Fibroblast of upper back skin (primary cell): Measurements from ENCODE around the gene NTNG1.

Experiments used
- DNase-seq: peaks from one replicate; pipeline ENCODE4 v3.0.0-alpha.2; 2013

NTNG1 gene

DNA sequence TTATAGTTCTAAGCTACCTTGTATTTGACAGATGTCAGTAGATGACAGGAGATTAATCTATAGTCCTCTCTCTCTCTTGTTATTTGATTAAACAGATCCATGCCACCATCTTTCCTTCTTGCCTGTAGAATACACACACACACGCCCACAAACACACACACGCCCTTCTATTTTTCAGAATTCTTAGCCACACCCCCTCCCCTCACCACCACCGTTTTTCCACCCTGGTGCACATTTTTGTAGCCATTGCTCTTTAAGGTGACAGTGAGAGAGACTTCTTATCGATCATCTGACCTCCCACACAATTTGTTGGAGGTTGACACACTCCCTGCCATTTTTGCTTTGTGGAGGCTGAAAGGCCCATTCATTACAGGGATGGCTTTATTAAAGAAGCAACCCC, 123.2 kb downstream of the NTNG1 start:
- DNase-seq: no peak

- DNase-seq: peak; percentile 23
These were observed 123.7 kb downstream of the NTNG1 start for GRCh38 chr1:107264561-107264960.

DNA sequence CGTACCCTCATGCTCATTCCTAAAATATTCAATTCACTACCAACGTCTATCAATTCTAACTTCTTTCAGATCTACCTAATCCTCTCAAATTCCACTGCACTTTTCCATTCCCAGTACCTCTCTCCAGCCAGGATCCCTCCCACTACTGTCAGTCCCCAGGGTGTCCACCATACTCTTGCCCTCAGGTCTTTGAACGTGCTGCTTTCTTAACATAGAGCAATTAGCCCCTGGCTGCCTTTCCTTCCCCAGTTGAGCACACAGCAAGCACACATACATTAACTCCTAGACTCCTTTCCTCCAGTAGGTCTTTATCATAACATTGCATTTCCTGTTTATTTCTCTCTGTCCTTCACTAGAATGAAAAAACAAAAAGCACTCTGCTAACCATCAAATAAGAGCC, 126.7 kb downstream of the NTNG1 start:
- DNase-seq: no peak

DNA sequence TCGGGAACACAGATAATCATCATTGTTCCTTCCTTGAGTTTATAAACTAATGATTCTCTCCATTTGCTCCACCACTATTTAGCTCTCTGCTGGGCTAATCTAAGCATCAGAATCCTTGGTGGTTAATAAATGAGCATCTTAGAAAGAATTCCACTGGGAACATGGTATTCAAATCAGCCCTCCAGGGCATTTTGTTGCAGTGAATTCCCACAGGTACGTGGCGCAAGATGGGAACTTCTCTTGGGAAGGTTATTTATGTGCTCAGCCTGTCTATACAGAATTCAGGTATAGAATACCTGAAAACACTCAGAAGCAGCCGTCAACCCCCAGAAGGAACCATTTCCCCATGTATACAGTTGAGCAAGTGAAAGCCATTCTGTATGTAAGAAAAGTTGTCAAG, 131.5 kb downstream of the NTNG1 start:
- no peak for DNase-seq

- no peak for DNase-seq
These were observed 132.7 kb downstream of the NTNG1 start for GRCh38 chr1:107273515-107273914.

GRCh38 chr1:107274227-107274626, 133.4 kb downstream of the NTNG1 start:
- no peak for DNase-seq

DNA sequence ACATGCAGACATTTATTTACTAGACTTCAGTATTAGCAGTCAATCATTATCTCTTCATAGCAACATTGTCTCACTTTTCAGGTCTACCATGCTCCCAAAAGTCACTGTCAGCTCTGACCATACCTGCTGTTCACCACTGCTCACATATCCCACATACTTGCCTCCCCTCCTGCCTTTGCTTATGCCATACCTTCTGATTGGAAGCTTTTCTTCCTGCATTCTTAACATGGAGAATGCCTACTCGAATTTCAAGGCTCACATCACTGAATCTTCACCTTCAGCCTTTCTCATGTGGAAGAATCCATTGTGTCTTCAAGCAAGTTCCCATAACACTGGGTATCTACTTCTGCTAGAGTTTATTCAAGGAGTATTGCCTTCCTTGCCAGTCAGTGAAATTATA, 135.4 kb downstream of the NTNG1 start:
- no peak for DNase-seq

GRCh38 chr1:107277022-107277421, 136.2 kb downstream of the NTNG1 start:
- peak; percentile 69 for DNase-seq

GRCh38 chr1:107286125-107286524, 145.3 kb downstream of the NTNG1 start:
- no peak for DNase-seq

DNA sequence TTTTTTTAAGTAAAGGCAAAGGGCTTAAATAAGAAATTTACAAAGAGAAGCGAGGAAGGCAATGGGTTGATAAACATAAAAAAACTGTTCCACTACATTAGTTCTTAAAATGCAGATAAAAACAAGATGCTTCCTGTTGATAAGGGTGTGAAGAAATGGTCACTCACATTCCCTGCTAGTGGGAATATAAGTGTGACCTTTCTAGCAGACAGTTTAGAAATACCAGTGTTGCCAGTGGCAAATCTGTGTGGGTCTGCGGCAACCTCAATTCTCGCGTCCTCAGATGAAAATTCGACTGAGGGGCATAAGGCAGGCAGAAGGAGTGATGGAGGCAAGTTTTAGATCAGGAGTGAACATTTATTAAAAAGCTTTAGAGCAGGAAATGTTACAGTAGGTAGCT, 151.1 kb downstream of the NTNG1 start:
- no peak for DNase-seq

DNA sequence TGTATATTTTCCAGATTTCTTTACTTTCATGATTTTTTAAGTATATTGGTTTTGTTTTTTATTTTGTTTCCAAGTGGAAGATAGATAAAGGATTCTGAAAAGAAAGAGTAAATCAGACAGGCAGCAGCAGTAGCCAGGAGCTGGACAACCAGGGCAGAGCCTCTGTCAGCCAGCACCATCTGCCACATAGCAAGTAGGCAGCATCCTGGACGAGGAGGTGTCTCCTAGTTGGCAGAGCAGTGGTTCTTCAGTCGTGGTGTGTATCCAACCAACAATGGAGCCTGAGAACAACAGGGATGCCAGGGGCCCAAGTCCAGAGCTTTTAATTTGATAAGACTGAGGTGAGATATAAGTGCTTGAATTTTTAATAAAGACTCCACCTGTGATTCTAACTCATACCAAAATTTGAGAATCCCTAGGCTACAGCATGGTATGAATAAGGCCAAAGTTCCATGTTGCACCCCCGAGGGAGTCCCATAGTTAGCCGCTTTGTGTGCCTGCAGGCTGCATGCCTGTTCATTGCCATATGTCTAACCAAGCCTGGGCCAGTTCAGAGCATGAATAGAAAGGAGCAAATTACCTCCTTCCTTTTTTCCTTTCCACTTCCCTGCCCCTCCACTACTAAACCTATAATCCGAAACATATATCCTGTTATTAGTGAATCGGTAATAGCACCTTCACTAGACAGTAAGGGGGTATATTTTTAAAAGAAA, 153.2 kb downstream of the NTNG1 start:
- no peak for DNase-seq

GRCh38 chr1:107294686-107295085, 153.8 kb downstream of the NTNG1 start:
- DNase-seq: peak; percentile 34

GRCh38 chr1:107297681-107298080, 156.8 kb downstream of the NTNG1 start:
- DNase-seq: no peak

DNA sequence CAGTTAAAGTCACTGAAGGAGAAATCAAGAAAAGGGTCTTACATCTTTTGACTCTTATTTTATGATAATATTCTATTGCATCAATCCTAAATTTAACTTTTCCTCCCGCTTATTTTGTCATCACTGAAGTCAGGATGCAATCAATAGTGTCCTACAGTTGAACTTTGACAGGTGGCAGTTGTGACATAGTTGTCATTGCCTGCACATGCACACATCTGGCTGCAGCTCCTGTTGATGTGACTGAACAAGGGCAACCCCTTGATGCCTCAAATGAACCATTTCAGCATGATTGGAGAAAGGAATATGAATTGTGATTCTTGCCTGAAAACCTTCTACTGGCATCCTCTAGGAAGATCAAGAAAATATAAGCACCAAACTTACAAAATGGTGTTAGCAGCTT, 157.7 kb downstream of the NTNG1 start:
- no peak for DNase-seq

- DNase-seq: no peak
These were observed 158.7 kb downstream of the NTNG1 start for GRCh38 chr1:107299521-107299920.

DNA sequence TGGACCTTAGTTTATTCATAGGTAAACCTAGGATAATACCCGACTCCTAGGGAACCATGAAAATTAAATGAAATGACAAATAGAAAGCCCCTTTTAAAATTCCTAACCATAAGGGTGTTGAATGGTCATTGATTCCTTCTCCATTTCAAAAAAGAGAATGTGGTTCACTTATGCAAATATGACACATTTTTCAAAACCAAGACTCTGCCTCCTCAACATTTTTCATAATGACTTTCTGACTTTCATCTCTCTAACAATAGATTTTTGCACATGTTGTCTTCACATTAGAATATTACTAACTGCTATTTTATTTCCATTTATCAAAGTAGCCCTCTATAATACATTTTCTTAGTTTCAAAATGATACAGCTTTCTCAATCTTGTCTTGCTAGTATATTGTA, 169.1 kb downstream of the NTNG1 start:
- DNase-seq: no peak

DNA sequence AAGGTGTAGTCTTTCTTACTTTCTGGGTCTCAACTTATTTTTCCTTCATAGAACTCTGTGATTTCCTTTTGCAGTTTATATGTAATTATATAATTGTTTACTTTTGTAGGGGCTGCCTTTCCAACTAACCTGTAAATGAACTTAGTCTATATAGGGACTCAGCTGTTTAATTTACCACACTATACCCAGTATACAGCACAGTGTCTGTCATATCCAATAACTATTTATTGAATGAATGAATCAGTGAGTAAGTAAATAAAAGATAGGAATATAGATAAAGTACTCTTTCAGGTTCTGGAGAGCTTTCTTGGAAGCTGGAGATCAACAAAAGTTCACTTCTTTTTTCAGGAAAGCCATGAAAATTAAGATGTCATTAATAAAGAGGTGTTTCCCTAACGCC, 174.8 kb downstream of the NTNG1 start:
- DNase-seq: no peak

DNA sequence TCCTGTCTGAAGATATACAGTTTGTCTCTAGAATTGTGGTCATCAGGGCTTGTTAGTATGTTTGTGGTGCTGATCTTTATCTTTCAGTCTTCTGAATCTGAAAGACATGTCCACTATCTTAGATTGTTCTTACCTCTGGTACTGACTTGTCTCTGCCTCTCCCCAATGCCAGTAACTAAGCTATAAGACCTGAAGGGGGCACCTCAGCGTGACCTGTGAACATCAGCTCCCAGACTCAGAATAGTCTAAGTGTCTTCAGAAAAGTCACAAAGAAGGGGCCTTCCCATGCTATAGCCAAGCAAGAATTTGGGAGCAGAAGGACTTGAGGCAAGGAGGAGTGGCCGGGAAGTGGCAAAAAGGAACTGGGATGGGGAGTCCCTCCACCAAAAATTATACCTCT, 178.1 kb downstream of the NTNG1 start:
- no peak for DNase-seq

DNA sequence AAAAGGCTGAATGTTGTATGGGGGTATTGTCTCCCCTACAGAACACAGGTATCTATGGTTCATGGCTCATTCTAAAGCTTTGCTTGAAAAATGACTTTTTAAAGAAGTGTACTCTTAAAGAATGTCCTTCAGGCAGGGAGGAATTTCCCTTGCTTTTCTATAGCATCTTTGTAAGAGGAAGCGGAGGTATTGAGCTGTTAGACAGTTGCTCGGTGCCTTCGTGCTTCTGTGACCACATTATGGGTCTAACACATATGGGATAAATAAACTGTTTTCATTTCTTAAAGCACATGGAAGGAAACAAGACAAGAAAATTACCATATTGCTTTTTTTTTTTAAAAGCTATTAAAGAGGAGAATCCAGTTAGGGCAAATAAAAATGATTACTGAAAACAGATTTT, 182.9 kb downstream of the NTNG1 start:
- peak; percentile 43 for DNase-seq

- DNase-seq: peak; percentile 26
These were observed 186.1 kb downstream of the NTNG1 start for GRCh38 chr1:107326824-107327445.

DNA sequence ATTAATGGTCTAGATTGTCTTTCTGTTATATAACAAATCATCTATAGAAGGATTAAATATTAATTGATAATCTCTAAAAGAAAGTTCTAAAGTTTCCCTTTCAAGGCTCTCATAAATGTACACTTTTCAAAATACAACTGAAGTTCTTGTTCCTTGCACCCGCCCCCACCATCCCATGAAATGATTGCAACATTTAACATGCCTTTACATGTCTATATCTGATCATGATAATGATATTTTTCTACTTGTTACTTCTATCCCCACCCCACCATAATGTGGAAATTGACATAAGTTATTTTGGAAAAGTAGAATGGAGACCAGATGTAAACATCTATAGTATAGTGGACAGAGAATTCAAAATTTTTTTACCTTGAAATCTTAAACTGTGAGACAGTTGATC, 186.6 kb downstream of the NTNG1 start:
- no peak for DNase-seq

DNA sequence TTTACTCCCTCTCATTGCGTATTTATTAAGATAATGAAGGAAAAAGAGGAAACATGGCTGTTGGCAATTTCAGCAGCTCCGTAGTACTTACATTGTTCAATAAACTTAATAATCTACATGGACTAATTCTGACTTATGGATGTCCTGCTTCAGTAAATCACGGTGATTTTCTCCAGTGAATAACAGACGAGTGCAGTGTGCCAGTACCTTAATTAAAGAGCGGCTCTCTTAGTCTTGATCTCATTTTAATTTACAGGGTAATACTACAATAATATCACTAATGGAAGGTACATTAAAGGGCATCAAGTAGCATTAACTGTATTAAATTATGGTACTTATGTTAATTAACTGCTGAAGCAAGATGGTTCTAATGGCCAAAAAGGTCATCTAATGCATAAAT, 187.2 kb downstream of the NTNG1 start:
- DNase-seq: no peak

- DNase-seq: peak; percentile 5
These were observed 198.9 kb downstream of the NTNG1 start for GRCh38 chr1:107339775-107340174.

DNA sequence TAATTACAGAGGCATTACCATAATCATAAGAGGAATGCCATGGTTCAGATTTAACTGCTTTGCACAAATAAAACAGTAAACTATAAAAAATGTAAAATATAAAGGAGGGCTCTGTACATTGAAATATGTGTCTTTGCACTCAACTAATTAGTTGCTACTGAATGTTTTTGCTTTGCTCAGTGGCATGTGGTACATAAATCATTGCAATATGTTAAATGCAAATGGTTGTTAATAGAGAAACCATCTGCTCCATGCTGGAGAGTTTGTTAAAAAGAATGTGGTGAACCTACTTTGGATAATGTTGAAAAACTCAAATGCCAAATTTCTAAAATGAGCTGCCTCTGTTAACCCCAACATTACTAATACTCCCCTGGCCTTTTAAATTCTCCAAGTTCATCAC, 201.5 kb downstream of the NTNG1 start:
- peak; percentile 28 for DNase-seq

- no peak for DNase-seq
These were observed 201.9 kb downstream of the NTNG1 start for GRCh38 chr1:107342768-107343167.
